Astrocyte (in vitro differentiated cells and primary cell): ENCODE data around the gene ASPSCR1.

Experiments
- CTCF ChIP-seq: IDR thresholded peaks from 2 replicates; pipeline ENCODE4 v1.5.1; 2011; ENCODE audit warnings: low read depth, mild to moderate bottlenecking, inconsistent platforms, low read length, moderate library complexity; ENCODE audit not compliant: insufficient read depth
- EZH2 ChIP-seq: IDR thresholded peaks from 2 replicates; pipeline ENCODE4 v1.6.1; 2012; ENCODE audit warnings: mild to moderate bottlenecking, low read length, inconsistent platforms; ENCODE audit not compliant: insufficient read depth

- TF ChIP-seq CTCF (no peak), EZH2 (no peak)
These were observed 22.2 kb downstream of the ASPSCR1 start for GRCh38 chr17:81999587-81999975.
